ENCODE measurements around the gene SLIT3.

GRCh38 chr5:169295306-169295705 lies 5.6 kb downstream of the SLIT3 start:
- TF ChIP-seq POLR2A (IDR thresholded peaks at IDR 0.05; ENCODE audit: low read depth, low read length) (no peak), POLR2AphosphoS5 (IDR thresholded peaks at IDR 0.05; ENCODE audit: low read depth, low read length) (no peak), SPI1 (IDR thresholded peaks at IDR 0.05; ENCODE audit: low read depth, low read length) (no peak)

All from GM12891 (cell line).